K562 (cell line): ENCODE measurements around the gene SFXN2. TPM values are rescaled to one million over a fixed set of nuclear protein-coding genes. Genes with fewer than 3 reads are reported as not detected.

Source experiments
- ARID1B ChIP-seq: fragments of 450-650 bp; IDR thresholded peaks from 2 replicates; pipeline ENCODE4 v1.6.1; 2016; ENCODE audit warnings: antibody characterized with exemption, mild to moderate bottlenecking, inconsistent platforms
- CXXC5 ChIP-seq: fragments of 250-450 bp; sonication (Bioruptor Pico); IDR thresholded peaks from 2 replicates; pipeline ENCODE4 v1.8.0; 2022; ENCODE audit warnings: inconsistent platforms, mild to moderate bottlenecking, moderate library complexity
- MAZ ChIP-seq, 2 experiments: fragments of 450-650 bp in 1 of 2; sonication (generic) in 1 of 2; formaldehyde crosslinking; IDR thresholded peaks in 1 of 2; conservative IDR thresholded peaks in 1 of 2; 2 replicates each; pipeline versions ENCODE4 v1.4.0 to v1.5.0; 2020; ENCODE audit warnings: mild to moderate bottlenecking in 1 of 2, missing genetic modification reagents in 1 of 2
- MGA ChIP-seq: fragments of 450-650 bp; IDR thresholded peaks from 2 replicates; pipeline ENCODE4 v1.6.1; 2016; ENCODE audit warnings: mild to moderate bottlenecking, moderate library complexity
- SMAD4 ChIP-seq: fragments of 250-450 bp; sonication (Bioruptor Pico); conservative IDR thresholded peaks from 2 replicates; pipeline ENCODE4 v1.8.0; 2021; ENCODE audit warnings: inconsistent platforms, mild to moderate bottlenecking, moderate library complexity
- TBL1XR1 ChIP-seq, 2 experiments: IDR thresholded peaks; 2 replicates each; pipeline ENCODE4 v1.6.1; 2012; ENCODE audit warnings: improper control_type of control experiment in 2 of 2, low read length in 2 of 2, mild to moderate bottlenecking in 1 of 2
- TEAD4 ChIP-seq, 2 experiments: sonication (generic) in 1 of 2; formaldehyde crosslinking in 1 of 2; IDR thresholded peaks; 2 replicates each; pipeline versions ENCODE4 v1.6.1 to v1.8.0; 2012 to 2022; ENCODE audit warnings: borderline replicate concordance in 1 of 2, inconsistent platforms in 1 of 2, low read length in 1 of 2, mild to moderate bottlenecking in 1 of 2, missing genetic modification reagents in 1 of 2
- TFAP4 ChIP-seq: sonication (generic); formaldehyde crosslinking; IDR thresholded peaks from 2 replicates; pipeline ENCODE4 v1.8.0; 2022; ENCODE audit warnings: missing genetic modification reagents, mild to moderate bottlenecking, moderate library complexity, borderline replicate concordance
- ZNF263 ChIP-seq: sonication (generic); formaldehyde crosslinking; IDR thresholded peaks from 2 replicates; pipeline ENCODE4 v1.8.0; 2022; ENCODE audit warnings: mild to moderate bottlenecking, missing genetic modification reagents, borderline replicate concordance
- polyA plus RNA-seq, 8 experiments: library from polyadenylated mRNA; depleted of rRNA in 4 of 8; stranded (reverse) in 5 of 8; unstranded in 3 of 8; fragments of >200 nt; fragmentation: Nextera tagmentation in 2 of 8; fragmentation: Illumina TruSeq in 1 of 8; extraction: Ambion mirVana in 2 of 8; extraction: Trizol in 1 of 8; gene quantifications; 2 replicates each; pipeline versions ENCODE4 v1.2.1 to v1.2.3, GENCODE V29; 2011 to 2014; ENCODE audit warnings: inconsistent platforms in 1 of 8, missing spikeins in 1 of 8
- total RNA-seq, 7 experiments: library from RNA; depleted of rRNA in 6 of 7; stranded (reverse); fragments of >200 nt in 6 of 7; fragmentation: Illumina TruSeq in 2 of 7; extraction: Trizol in 2 of 7; gene quantifications; 2 replicates each; pipeline versions ENCODE4 v1.2.1 to v1.2.3, GENCODE V29; 2011 to 2021; ENCODE audit warnings: low replicate concordance in 1 of 7

Gene SFXN2
- total and polyA plus RNA-seq, 9 of the 15 experiments (the other 6 are each of a cell fraction or from before 2014, with no cell fraction given), result 7.3 to 23.8 (median 15.7) TPM

GRCh38 chr10:102776779-102777456 is 62.5 kb downstream of the SFXN2 start (continued):
- no peak for TF ChIP-seq TBL1XR1 (IDR thresholded peaks at IDR 0.05; ENCODE audit: low read length in 2 of 2)
- peak; percentile 68; the same call in 1 of the 2 replicates for TF ChIP-seq SMAD4 (CRISPR knock-in tag)
- TF ChIP-seq TEAD4 (IDR thresholded peaks at IDR 0.05; ENCODE audit: low read length), result peak; percentile 38; the same call in 1 of the 2 replicates
- no peak for TF ChIP-seq TEAD4 (CRISPR knock-in tag; IDR thresholded peaks at IDR 0.05; ENCODE audit: borderline replicate concordance)
- TF ChIP-seq ZNF263, result 0 out of 2 replicates have a peak, but pooled peaks have one; percentile 47
- TF ChIP-seq MGA, result 0 out of 2 replicates have a peak, but pooled peaks have one; percentile 16
- TF ChIP-seq ARID1B, result no peak
- peak in 1 of 2 experiments; percentile 61; a peak in 2 of 4 replicates for TF ChIP-seq MAZ (CRISPR knock-in tag; conservative IDR thresholded peaks at IDR 0.05 in 1 of 2, IDR thresholded peaks at IDR 0.05 in 1 of 2)
- peak; percentile 88 for TF ChIP-seq TFAP4 (CRISPR knock-in tag)
- TF ChIP-seq CXXC5, result 0 out of 2 replicates have a peak, but pooled peaks have one; percentile 21
